CD4-positive, alpha-beta T cell treated with Interleukin-4 for 4 hours (primary cell): ENCODE results near the gene IL36B.

Source experiments
- DNase-seq: peaks from one replicate; pipeline ENCODE4 v3.0.0-alpha.2; 2020

The IL36B gene

GRCh38 chr2:113050921-113051895, 1.5 kb downstream of the IL36B start:
- DNase-seq = no peak

GRCh38 chr2:113046465-113046864, 6.2 kb downstream of the IL36B start:
- no peak for DNase-seq

GRCh38 chr2:113041871-113042270, 10.8 kb downstream of the IL36B start:
- DNase-seq = no peak

GRCh38 chr2:113039719-113040118, 12.9 kb downstream of the IL36B start:
- DNase-seq = no peak

- no peak for DNase-seq
These were observed 13.5 kb downstream of the IL36B start for GRCh38 chr2:113039158-113039557.

- DNase-seq = no peak
These were observed 14.4 kb downstream of the IL36B start for GRCh38 chr2:113038291-113038690.

GRCh38 chr2:113036763-113037162, 15.9 kb downstream of the IL36B start:
- DNase-seq = no peak

- DNase-seq = no peak
These were observed 18.7 kb downstream of the IL36B start for GRCh38 chr2:113034016-113034415.

GRCh38 chr2:113032737-113033136, 19.9 kb downstream of the IL36B start:
- DNase-seq = no peak

- no peak for DNase-seq
These were observed 24.6 kb downstream of the IL36B start for GRCh38 chr2:113028112-113028511.

- DNase-seq = no peak
These were observed 25.0 kb downstream of the IL36B start for GRCh38 chr2:113027691-113028090.

- DNase-seq = no peak
These were observed 26.9 kb downstream of the IL36B start for GRCh38 chr2:113025737-113026136.

GRCh38 chr2:113024764-113025163, 27.9 kb downstream of the IL36B start:
- DNase-seq = no peak

- no peak for DNase-seq
These were observed 31.4 kb downstream of the IL36B start for GRCh38 chr2:113021312-113021711.

- no peak for DNase-seq
These were observed 34.2 kb downstream of the IL36B start for GRCh38 chr2:113018509-113018908.

GRCh38 chr2:113015655-113016054, 37.0 kb downstream of the IL36B start:
- no peak for DNase-seq

GRCh38 chr2:113015042-113015441, 37.6 kb downstream of the IL36B start:
- no peak for DNase-seq

GRCh38 chr2:113014067-113014466, 38.6 kb downstream of the IL36B start:
- no peak for DNase-seq

GRCh38 chr2:113013336-113013661, 39.4 kb downstream of the IL36B start:
- DNase-seq = no peak

GRCh38 chr2:113012436-113013335, 40.0 kb downstream of the IL36B start:
- DNase-seq = no peak

- DNase-seq = no peak
These were observed 41.6 kb downstream of the IL36B start for GRCh38 chr2:113011108-113011507.

GRCh38 chr2:113010088-113010487, 42.6 kb downstream of the IL36B start:
- DNase-seq = no peak

GRCh38 chr2:113009622-113010021, 43.0 kb downstream of the IL36B start:
- no peak for DNase-seq

GRCh38 chr2:113007250-113007649, 45.4 kb downstream of the IL36B start:
- no peak for DNase-seq
